DMS 273 treated with DMSO at 0.1 percent for 48 hours (cell line): ENCODE measurements around the gene HNRNPA2B1.

Source experiments
- DNase-seq: peaks from one replicate; lab custom pipeline; 2025; lab: John Stamatoyannopoulos, UW

HNRNPA2B1 gene

DNA sequence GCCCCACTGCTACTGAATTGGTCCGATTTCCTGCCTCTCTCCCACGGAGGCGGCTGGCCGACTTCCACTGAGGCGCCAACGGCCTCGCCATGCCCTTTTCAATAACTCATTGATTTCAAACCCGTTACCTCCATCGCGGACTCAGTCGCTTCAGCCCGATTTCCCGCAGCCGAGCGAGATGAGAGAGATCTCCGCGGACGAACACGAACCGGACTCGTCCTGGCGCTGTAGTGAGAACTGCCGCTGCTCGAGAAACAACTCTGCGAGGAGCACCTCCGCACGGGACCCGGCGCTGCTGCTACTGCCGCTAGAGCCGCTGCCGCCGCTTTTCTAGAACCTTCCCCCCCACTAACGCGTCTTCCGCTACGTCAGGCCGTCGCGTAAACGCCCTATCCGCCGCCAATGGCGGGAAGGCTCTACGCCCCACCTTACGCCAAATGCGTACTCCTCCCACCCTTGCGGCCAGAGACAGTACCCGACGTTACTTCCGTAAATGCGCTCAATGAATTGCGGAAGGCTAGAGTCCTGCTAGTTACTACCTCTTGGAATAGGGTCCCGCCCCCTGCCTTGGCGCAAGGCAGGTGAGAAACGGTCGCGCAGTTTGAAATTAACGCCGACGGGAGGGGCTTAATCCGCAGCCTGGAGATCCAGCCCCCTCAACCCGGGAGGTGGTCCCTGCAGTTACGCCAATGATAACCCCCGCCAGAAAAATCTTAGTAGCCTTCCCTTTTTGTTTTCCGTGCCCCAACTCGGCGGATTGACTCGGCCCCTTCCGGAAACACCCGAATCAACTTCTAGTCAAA is at the start of gene HNRNPA2B1:
Gene HNRNPA2B1 (minus strand): TSS at position 303 of the 803 bp plus-strand sequence. CDS start 169 bp downstream, at position 134.
- peak; percentile 99 for DNase-seq

DNA sequence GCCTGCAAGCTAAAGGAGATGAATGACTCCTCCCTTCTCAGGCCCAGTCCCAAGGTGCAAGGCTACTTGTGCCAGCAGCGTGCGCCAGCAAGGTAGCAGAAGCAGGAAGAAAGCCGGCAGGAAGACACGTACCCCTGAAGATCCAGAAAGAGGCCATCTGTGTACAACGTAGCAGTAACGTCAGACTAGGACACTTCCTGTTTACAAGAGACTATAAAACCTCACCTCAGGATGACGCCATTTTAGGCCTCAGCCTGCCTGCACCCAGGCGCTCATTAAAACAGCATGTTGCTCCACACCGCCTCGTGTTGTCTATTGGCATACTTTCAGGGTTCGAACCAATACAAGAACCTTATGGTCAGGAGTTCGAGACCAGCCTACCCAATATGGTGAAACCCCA is 49.7 kb upstream of the HNRNPA2B1 start:
- no peak for DNase-seq

DNA sequence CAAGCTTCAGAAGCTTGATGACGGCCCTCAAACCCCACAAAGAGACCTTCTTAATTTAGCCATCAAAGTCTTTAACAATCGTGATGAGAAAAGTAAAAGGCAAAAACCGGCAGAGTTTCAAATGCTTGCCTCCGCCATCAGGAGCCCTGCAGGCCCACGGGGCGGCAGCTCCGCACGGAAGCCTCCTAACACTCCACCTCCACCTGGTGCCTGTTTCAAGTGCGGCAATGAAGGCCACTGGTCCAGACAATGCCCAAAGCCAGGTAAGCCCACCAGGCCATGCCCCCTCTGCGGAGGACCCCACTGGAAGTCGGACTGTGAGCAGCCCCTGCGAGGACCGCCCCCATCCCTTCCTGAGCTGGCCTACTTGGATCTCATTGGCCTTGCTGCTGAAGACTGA is 44.6 kb upstream of the HNRNPA2B1 start:
- no peak for DNase-seq

DNA sequence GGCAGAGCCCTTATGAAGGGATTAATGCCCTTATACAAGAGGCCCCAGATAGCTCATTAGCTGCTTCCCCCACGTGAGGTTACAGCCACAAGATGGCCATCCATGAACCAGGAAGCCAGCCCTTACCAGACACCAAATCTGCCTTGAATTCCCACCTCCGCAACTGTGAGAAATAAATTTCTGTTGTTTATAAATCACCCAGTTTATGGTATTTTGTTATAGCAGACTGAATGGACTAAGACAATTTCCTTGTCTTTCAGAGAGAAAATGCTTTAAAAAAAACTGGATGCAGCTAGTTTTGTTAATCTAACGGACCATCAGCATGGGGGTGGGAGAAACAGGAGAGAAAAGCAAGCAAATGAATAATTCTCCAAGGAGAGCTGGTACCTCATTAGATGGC is 37.5 kb upstream of the HNRNPA2B1 start:
- no peak for DNase-seq

DNA sequence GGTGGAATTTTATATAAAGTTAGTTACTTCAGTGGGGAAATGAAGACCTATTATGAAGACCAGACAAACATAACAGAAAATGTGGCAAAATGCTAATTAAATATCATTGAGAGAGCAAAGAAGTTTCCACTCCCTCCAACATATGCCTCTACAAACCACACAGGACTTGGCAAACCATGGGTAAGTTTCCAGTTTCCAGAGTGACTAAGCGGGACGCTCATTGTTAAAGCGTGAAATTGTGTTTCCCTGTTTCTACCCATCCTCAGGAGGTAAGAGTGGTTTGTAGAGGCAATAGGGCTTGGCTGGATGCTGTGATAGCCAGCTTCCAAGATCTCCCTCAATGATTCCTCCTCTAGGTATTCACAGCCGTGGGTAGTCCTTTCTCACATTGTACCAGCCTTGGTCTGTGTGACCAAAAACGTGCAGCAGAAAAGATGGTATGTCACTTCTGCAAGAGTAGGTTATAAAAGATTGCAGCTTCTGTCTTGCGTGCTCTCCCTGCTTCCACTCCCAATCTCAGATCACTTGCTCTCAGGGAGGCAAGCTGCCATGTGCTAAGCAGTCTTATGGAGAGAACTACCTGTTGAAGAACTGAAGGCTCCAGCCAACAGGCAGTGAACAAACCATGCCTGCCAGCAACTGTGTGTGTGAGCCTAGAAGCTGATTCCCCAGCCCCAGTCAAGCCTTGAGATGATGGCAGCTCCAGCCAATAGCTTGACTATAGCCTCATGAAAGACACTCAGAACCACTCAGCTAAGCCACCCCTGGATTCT is 36.7 kb upstream of the HNRNPA2B1 start:
- DNase-seq = no peak

DNA sequence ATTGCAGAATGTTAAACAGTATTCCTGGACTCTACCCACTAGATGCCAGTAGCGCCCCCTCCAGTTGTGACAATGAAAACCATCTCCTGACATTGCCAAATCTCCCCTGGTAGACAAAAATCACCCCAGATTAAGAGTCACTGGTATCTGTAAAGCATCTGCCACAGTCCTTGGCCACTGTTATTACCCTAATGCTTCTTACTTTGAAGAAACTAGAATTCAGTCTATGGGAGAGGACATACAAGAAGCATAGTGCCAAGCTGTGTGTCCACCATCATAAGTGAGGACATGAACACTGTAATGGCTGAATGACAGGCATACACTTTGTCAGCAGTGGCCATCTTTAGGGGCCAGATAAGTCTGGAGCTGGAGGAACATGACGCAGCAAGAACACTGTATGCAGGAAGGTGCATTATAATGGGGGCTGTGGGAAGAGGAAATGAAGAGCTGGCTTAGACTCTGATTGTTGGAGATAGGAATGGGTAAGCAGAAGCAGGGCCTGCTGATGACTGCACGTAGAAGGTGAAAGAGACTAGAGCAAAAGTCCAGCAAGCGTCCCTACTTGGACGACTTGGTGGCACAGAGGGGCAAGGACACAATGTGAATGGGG is 33.5 kb upstream of the HNRNPA2B1 start:
- DNase-seq = no peak

DNA sequence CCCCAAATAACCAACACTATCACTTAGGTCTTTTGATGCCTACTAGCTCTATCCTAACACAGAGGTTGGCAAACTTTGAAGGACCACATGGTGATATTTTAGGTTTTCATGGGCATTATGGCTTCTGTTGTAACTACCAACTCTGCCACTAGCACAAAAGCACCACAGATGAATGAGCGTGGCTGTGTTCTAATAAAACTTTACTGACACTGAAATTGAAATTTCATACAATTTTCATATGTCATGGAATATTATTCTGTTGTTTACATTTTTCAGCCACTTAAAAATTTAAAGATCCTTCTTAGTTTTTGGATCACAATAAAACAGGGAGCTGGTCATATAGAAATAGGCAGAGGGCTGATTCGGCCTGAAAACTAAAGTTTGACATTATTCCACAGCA is 27.4 kb upstream of the HNRNPA2B1 start:
- no peak for DNase-seq

DNA sequence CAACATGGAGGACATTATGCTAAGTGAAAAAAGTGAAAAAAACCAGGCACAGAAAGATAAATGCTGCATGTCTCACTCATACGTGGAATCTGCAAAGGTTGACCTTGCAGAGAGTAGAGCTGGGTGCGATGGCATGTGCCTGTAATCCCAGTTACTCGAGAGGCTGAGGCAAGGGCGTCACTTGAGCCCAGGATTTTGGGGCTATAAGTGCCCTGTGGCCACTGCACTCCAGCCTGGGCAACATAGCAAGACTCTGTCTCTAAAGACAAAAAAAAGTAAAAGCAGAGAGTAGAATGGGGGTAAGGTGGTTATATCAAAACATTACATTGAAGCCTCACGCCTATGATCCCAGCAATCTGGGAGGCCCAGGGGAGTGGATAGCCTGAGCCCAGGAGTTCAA is 23.8 kb upstream of the HNRNPA2B1 start:
- no peak for DNase-seq

DNA sequence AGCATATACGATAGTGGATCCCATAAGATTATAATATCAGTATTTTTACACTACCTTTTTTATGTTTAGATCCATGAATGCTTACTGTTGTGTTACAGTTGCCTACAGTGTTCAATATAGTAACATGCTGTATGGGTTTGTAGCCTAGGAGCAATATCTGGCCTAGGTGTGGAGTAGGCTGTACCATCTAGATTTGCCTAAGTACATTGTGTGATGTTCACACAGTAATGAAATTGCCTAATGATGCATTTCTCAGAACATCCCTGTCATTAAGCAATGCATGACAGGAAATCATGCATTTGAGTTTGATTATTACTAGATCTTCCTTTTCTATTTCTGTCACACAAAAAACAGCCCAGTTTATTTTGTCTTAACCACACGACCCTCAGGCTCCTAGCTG is 15.5 kb upstream of the HNRNPA2B1 start:
- no peak for DNase-seq

DNA sequence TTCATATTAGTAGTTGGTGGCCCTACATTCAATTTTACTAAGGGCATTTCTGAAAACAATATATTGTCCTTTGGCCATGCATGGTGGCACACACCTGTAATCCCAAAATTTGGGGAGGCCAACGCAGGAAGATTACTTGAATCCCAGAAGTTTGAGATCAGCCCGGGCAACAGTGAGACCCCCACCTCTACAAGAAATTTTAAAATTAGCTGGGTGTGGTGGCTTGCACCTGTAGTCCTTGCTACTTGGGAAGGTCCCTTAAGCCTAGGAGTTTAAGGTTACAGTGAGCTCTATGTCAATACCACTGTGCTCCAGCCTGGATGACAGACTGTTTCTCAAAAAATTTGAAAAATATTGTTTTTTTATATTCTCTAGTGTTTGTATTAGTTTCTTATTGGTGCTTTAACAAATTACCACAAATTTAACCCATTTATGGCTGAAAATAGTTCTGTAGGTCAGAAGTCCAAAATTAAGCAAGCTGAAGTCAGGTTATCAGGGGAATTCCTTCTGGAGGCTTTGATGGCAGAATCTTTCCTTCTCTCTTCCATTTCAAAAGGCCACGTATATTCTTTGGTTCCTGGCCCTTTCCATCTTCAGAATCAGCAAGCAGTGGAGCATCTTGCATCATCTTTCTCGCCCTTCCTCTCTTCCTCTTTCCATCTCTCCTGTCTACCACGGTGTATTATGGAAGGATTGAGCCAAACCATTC is 13.4 kb upstream of the HNRNPA2B1 start:
- no peak for DNase-seq

DNA sequence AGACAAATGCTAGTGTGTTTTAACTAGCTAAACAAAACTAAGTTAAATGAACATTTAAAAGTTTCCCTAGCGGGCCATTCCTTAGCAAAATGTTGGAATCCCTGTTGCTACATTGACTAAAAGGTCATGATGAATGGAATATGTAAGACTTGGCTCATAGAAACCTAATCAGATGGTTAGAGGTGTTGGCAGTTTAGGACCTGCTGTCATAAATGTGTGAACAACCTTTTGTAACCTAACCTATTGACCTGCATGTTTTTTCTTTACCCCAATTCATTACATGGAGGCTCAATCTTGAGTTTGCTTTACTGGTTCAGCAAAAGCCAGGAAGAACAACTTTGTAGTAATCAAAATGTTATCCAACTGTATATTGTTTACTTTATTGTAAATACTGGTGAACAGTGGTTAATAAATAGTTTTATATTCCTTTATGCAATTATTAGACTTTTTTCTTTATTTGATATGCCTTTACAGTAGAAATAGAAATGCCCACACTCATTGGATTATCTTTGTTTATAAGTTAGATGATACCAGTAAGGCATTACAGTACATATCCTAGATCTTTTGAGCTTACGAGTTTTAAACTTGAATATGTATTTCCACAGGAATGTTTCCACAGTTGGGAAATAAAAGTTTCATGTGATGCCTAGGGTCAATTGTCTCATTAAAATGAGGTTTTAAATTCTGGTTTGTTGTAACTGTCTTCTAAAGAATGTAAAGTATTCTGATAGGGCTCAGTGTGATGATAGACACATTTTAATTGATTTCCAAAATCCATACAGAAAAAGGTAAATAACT is 12.6 kb upstream of the HNRNPA2B1 start:
- DNase-seq = no peak

DNA sequence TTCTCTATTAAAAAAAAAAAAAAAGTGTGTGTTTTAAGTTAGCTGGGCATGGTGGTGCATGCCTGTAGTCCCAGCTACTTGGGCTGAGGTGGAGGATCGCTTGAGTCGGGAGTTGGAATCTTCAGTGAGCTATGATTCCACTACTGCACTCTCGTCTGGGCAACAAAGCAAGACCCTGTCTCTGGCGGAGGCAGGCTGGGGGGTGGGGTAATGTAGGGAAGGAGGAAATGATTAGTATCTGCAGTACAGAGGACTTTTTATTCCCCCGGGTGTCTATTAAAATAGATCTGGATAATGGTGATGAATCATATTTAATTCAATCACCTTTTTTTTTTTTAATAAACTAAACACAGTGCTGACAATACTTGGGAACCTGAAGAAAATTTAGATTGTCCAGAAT is 7.5 kb upstream of the HNRNPA2B1 start:
- DNase-seq = no peak

DNA sequence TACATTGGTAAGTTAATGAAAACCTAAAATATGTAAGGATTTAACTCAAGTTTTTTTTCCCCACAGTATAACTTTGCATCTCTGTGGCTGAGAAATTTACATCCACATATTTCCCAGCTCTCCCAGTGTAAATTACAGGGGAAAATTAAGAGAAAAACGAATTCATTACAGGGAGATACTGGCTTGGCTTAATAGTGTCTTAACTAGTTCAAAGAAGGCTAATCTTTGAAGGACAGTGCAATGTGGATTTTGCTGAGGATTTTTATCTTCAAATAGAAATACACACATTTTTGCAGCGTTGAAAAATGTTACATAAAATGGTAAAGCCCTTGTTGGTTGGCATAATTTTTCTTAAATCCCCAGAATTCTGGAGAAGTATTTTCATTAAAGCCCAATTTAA is 2.5 kb upstream of the HNRNPA2B1 start:
- no peak for DNase-seq

DNA sequence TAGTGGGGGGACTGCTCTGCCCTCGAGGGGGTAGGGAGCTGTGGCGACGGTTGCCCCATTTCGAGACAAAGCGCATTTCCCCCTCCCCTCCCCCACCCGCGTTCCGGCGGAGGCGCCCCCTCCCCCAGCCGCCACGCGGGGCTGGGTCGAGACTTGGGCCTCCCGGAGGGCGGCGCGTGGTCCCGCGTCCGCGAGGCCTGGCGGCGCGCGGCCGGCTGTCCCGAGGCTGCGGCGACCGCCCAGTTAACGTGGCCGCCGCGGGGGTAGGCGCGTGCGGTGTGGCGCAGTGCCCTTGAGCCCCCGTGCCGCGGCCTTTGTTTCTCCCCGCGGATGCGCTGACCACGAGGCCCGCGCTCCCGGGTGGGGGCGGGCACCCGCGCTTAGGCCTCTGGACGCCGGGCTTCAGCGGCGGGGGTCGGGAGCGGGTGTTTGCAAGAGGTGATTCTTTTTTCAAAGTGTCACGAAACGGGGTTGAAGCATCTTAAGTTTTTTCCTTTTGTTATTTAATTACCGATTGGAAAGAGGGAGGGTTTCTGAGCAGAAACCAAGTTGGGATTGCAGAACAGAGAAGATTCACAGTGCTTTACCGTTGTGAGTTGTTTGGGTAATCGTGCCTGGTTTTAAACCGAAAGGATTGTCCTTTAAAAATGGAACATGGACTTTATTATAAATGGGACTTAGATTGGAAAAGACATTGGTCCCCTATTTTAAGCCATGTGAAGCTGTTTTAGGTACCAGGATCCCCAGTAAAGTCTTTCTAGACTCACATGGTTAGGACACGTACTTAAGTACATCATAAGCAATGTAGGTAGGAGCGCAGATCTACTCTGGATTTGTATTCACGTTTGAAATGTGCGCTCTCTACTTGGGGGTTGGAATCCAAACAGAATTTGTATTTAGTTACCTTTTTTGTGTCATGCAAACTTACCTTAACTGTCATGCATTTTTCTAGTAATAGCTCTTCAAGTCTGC is 1.8 kb upstream of the HNRNPA2B1 start:
- DNase-seq = no peak

DNA sequence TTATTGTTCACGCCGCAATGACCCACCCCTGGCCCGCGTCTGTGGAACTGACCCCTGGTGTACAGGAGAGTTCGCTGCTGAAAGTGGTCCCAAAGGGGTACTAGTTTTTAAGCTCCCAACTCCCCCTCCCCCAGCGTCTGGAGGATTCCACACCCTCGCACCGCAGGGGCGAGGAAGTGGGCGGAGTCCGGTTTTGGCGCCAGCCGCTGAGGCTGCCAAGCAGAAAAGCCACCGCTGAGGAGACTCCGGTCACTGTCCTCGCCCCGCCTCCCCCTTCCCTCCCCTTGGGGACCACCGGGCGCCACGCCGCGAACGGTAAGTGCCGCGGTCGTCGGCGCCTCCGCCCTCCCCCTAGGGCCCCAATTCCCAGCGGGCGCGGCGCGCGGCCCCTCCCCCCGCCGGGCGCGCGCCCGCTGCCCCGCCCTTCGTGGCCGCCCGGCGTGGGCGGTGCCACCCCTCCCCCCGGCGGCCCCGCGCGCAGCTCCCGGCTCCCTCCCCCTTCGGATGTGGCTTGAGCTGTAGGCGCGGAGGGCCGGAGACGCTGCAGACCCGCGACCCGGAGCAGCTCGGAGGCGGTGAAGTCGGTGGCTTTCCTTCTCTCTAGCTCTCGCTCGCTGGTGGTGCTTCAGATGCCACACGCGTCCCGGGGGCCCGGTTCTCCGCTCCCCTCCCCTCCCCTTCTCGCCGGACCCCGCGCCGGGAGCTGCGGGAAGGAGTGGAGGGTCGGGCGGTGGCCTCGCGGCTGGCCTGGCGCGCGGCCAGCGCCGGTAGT is 887 bp upstream of the HNRNPA2B1 start, which contains the start of gene CBX3:
Gene CBX3 (plus strand): TSS at position 499 of the 772 bp plus-strand sequence. CDS start 1,254 bp downstream, outside the sequence.
- no peak for DNase-seq

DNA sequence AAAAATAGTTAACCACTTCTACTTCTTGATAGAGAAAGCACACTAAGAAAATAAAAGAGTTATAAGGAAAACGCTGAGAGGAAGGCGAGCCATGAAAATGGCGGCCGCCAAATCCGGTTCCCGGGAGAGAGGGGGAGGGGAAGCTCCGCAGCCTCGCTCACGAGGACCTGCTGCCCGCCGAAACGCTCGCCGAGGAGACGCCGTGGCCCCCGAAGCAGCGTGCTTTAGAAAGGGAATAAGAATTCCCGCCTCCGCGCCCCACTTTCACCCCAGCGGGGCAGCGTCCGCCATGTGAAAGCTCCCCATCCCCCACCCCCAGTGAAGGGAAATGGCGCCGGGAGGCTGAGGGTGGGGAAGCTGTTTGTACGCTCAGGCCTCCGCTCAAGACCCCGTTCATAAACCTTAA is 505 bp downstream of the HNRNPA2B1 start:
- peak; percentile 56 for DNase-seq

DNA sequence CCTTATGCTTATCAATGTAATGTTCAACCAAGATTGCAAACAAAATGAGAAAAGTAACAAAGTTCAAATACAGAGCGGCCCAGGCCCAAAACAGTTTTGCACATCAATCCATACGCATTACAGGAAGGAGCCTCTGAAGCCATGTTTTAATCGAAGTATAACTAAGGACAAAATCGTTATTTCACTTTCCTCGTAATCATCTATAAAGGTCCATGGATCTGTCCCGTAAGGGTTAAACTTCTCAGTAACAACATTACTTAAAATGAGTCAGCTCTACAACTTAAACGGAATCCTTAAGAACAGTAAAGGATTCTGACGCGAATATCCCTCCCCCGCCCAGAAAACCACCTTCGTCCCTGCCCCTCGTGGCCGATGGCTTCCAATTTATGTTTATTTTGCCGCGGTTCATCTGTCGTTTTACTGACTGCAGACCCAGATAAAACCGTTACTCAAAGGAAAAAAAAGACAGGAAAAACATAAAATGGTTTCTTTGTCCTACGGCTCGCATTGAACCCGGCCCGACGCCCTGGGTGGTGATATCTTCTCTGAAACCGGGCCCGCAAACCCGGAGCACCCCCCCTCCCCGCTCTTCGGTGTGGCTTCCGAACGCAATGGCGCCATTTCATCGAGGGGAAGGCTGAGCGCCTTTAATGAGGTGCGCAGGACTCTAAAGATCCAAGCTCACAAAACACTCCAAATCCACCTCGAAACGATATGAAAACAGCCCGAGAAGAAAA is 1.1 kb downstream of the HNRNPA2B1 start:
- no peak for DNase-seq

DNA sequence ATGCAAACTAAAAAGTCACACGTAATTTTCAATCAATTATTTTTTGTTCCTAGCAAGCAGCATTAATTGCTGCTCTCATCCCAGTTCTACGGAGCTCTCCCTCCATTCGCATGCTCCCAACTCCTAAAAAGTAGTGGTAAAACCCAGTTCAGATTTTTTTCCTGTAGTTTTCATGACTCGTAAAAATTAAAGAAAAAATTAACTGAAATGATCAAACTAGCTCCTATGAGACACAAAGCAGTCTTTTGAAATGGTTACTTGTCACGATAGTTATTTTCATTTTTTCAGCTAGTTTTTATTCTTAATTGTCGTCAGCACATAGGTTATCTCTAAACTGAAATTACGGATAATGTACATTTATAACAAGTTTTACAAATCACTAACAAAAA is 1.8 kb downstream of the HNRNPA2B1 start:
- no peak for DNase-seq
